Nephron progenitor cell (in vitro differentiated cells): ENCODE results near the gene MEIOB.
A peak's percentile ranks its signal among the peaks of the same experiment; 100 is the strongest.

Experiments used
- DNase-seq: peaks from one replicate; pipeline ENCODE4 v3.0.0; 2021
- H3K27ac Mint-ChIP-seq: 2 replicates; pipeline ENCODE4 v1.8.0; 2021; ENCODE audit warnings: mild to moderate bottlenecking, moderate library complexity, mixed read lengths
- H3K27me3 Mint-ChIP-seq: 2 replicates; pipeline ENCODE4 v1.8.0; 2021; ENCODE audit warnings: mild to moderate bottlenecking, low read depth, mixed read lengths; ENCODE audit not compliant: poor library complexity
- H3K36me3 Mint-ChIP-seq: 2 replicates; pipeline ENCODE4 v1.8.0; 2021; ENCODE audit warnings: low read depth, mixed read lengths
- H3K4me1 Mint-ChIP-seq: 2 replicates; pipeline ENCODE4 v1.8.0; 2021; ENCODE audit warnings: mixed read lengths
- H3K4me3 Mint-ChIP-seq: 2 replicates; pipeline ENCODE4 v1.8.0; 2021; ENCODE audit warnings: mild to moderate bottlenecking, moderate library complexity, mixed read lengths
- H3K9me3 Mint-ChIP-seq: 2 replicates; pipeline ENCODE4 v1.8.0; 2021; ENCODE audit warnings: mild to moderate bottlenecking, moderate library complexity, mixed read lengths
- CTCF ChIP-seq: fragments of 200-600 bp; sonication (generic); IDR thresholded peaks from 2 replicates; pipeline ENCODE4 v1.5.0; 2021; ENCODE audit warnings: antibody characterized with exemption

The MEIOB gene

GRCh38 chr16:1908983-1909382, 37.0 kb upstream of the MEIOB start:
- Mint-ChIP-seq H3K27ac (no peak overlapping the region), H3K4me3 (no peak overlapping the region), H3K36me3 (no peaks in the 10 kb centered on the region), H3K9me3 (no peaks in the 10 kb centered on the region), H3K4me1 (peaks cover 37% of the 10 kb centered on the region), H3K27me3 (peaks cover 27% of the 10 kb centered on the region)
- no peak for DNase-seq
- no peak for TF ChIP-seq CTCF

DNA sequence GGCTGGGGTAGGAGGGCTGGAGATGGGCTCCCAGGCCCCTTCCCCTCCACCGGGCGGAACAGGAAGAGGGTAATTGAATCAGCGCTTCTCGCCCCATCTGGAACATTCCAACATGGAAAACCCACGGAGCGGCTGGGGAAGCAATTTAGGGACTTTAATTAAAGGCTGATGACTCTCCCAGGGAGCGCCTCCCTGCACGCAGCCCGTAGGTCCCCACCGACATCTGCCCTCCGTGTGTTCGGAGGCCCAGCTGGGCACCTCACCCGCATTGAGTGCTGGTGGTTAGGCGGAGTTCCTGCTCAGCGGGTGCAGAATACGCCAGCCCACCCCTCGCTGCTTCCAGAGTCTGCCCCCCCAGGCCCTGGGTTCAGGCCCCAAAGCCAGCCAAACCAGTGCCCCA, 36.2 kb upstream of the MEIOB start:
- no peak for DNase-seq
- Mint-ChIP-seq H3K9me3 (no peaks in the 10 kb centered on the region), H3K4me3 (no peak overlapping the region), H3K27me3 (peaks cover 24% of the 10 kb centered on the region), H3K36me3 (no peaks in the 10 kb centered on the region), H3K27ac (no peak overlapping the region), H3K4me1 (peaks cover 40% of the 10 kb centered on the region)
- TF ChIP-seq CTCF: no peak

DNA sequence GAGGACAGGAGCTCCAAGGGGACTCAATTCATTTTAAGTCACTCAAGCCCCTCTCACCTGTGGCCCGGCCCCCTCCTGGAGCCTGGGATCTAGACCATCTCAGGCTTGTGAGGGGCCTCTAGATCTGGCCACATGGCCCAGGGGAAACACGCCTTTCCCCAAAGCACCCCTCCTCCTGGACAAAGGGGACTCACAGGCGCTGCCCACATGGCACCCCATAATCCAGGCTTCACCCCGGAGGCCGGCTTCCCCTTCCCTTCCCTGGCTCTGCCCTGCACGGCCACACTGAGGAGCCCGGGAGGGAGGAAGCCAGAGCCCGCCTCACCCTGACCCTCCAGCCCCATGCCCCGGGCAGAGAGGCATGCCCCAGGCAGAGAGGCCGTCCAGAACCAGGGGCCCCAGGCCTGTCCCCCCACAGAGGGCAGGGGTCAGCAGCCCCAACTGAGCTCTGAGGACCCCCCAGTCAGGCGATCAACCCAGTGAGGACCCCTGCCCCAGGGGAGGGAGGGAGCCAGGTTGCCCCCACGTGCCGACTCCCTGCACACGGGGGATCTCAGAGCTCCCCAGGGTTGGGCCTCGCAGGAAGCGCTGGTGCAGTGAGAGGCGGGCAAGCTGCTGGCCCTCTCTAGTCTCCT, 35.4 kb upstream of the MEIOB start:
- no peaks in the 10 kb centered on the region for H3K9me3 Mint-ChIP-seq
- H3K27me3 Mint-ChIP-seq: peaks cover 21% of the 10 kb centered on the region
- no peak overlapping the region for H3K4me3 Mint-ChIP-seq
- TF ChIP-seq CTCF: no peak
- no peaks in the 10 kb centered on the region for H3K36me3 Mint-ChIP-seq
- no peak overlapping the region for H3K27ac Mint-ChIP-seq
- peaks cover 38% of the 10 kb centered on the region for H3K4me1 Mint-ChIP-seq
- no peak for DNase-seq

- no peak for DNase-seq
- Mint-ChIP-seq H3K4me3 (no peak overlapping the region), H3K27ac (no peak overlapping the region), H3K4me1 (peaks cover 36% of the 10 kb centered on the region), H3K9me3 (no peaks in the 10 kb centered on the region), H3K36me3 (no peaks in the 10 kb centered on the region), H3K27me3 (peaks cover 19% of the 10 kb centered on the region)
- TF ChIP-seq CTCF: no peak
Observed at GRCh38 chr16:1906846-1907165, 34.8 kb upstream of the MEIOB start.

DNA sequence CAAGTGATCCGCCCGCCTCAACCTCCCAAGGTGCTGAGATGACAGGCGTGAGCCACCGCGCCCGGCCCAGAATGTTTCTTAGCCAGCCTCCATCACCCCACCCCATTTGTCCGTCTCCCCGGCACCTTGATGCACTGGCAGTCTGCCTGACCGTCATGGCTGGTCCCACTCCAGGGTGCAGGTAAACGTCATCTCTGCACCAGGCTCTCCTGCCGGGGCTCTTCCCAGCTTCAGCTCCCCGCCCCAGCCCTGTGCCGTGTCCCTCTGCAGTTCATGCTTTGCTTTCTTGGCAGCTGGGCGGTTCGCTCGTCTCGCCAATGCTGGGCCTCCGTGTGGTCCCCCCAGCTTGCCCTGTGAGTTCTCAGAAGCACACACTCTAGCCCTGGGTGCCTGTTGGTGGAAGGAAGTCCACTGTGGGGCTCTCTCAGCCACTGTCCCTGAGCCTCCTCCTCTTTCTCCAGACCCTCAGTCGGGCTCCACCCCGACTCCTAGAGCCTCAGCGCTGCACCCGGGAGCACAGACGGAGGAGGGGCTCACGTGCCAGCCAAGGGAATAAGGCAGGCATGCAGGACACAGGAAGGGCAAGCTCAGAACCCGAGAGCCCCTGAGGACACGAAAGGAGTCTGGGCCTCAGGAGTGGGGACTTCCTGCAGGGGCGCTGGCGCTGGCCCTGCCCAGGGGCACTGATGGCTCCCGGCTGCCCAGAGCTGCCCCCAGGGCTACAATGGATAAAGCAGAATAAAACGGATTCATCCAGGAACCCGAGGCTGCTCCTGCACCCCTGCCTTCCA, 34.3 kb upstream of the MEIOB start:
- Mint-ChIP-seq H3K27ac (peak overlapping the region; percentile 33), H3K27me3 (peaks cover 19% of the 10 kb centered on the region), H3K9me3 (no peaks in the 10 kb centered on the region), H3K4me1 (peaks cover 36% of the 10 kb centered on the region), H3K4me3 (no peak overlapping the region), H3K36me3 (no peaks in the 10 kb centered on the region)
- DNase-seq: no peak
- no peak for TF ChIP-seq CTCF
